Transverse colon (tissue), 4 donors: Measurements from ENCODE around the gene BRCC3. TPM values are rescaled to one million over a fixed set of nuclear protein-coding genes. Genes with fewer than 3 reads are reported as not detected.

Experiments used
- DNase-seq: peaks from one replicate; pipeline ENCODE4 v3.0.0-alpha.2; 2019
- H3K27ac ChIP-seq, 4 donors: fragments of 200-600 bp; sonication (generic); 2 replicates each; pipeline ENCODE4 v1.5.1; 2016 to 2018; ENCODE audit warnings: inconsistent platforms in 4 of 4
- H3K27me3 ChIP-seq: fragments of 200-600 bp; sonication (generic); 2 replicates; pipeline ENCODE4 v1.5.1; 2017; ENCODE audit warnings: inconsistent platforms
- H3K36me3 ChIP-seq, 4 donors: fragments of 200-600 bp; sonication (generic); 2 replicates each; pipeline ENCODE4 v1.5.1; 2017 to 2019; ENCODE audit warnings: inconsistent platforms in 4 of 4
- H3K4me1 ChIP-seq, 4 donors: fragments of 200-600 bp; sonication (generic); 2 replicates each; pipeline ENCODE4 v1.5.1; 2017 to 2020; ENCODE audit warnings: inconsistent platforms in 4 of 4
- H3K4me3 ChIP-seq, 4 donors: fragments of 200-600 bp; sonication (generic); 1 replicate in 1 of 4; 2 replicates in 3 of 4; pipeline versions ENCODE4 v1.5.1 to v1.6.1; 2017 to 2019; ENCODE audit warnings: inconsistent platforms in 4 of 4
- H3K9me3 ChIP-seq, 2 donors: fragments of 200-600 bp; sonication (generic); 2 replicates each; pipeline ENCODE4 v1.5.1; 2017 to 2019; ENCODE audit warnings: inconsistent platforms in 2 of 2
- CTCF ChIP-seq, 5 experiments: fragments of 200-600 bp in 3 of 5; fragments of 450-650 bp in 2 of 5; sonication (generic) in 3 of 5; IDR thresholded peaks; 1 replicate in 2 of 5; 2 replicates in 3 of 5; pipeline ENCODE4 v1.5.1; 2016 to 2017; ENCODE audit warnings: antibody characterized with exemption in 5 of 5, inconsistent platforms in 3 of 5, mild to moderate bottlenecking in 2 of 5, moderate library complexity in 1 of 5
- EP300 ChIP-seq: sonication (generic); formaldehyde crosslinking; IDR thresholded peaks from one replicate; pipeline ENCODE4 v1.6.1; 2017; ENCODE audit warnings: antibody characterized with exemption, low read depth
- POLR2A ChIP-seq: fragments of 450-650 bp; IDR thresholded peaks from one replicate; pipeline ENCODE4 v1.6.1; 2016; ENCODE audit warnings: antibody characterized with exemption, mild to moderate bottlenecking, moderate library complexity
- POLR2AphosphoS5 ChIP-seq, 3 donors: sonication (generic); formaldehyde crosslinking; IDR thresholded peaks; one replicate each; pipeline ENCODE4 v1.6.1; 2016; ENCODE audit warnings: antibody characterized with exemption in 3 of 3
- WGBS, 2 donors: methylation state at CpG; one replicate each; pipeline ENCODE4 v1.1.5; 2018; ENCODE audit warnings: low coverage in 1 of 2; 5-methylcytosine and 5-hydroxymethylcytosine counted together
- in situ Hi-C, 4 donors: fragments of 200-750 bp; cut with MboI; loops; one replicate each; pipeline versions ENCODE4 v1.15.0 to v1.15.1; 2017; ENCODE audit warnings: low sequenced_read_pairs in 3 of 4, low pct_ligation_motif_present in 1 of 4, low pct_unique_long_range_greater_than_20kb in 1 of 4
- intact Hi-C: fragments of 100-400 bp; cut with DNase I; formaldehyde crosslinking; loops from one replicate; pipeline ENCODE4 v1.15.1; 2023; ENCODE audit warnings: low total_unique reads
- total RNA-seq, 4 donors: library from RNA; depleted of rRNA; stranded (reverse); fragments of >200 nt; gene quantifications; one replicate each; pipeline ENCODE4 v1.1.0, GENCODE V29; 2016

The BRCC3 gene
- total RNA-seq, 4 donors from 2014 or later: 17.3 to 34.2 (median 19.1) TPM

GRCh38 chrX:155094468-155095061, 23.3 kb downstream of the BRCC3 start:
- Histone ChIP-seq H3K27me3 (no peaks in the 10 kb centered on the region), H3K36me3 (no peaks in the 10 kb centered on the region), H3K4me3 (no peak overlapping the region), H3K9me3 (no peaks in the 10 kb centered on the region), H3K27ac (no peak overlapping the region), H3K4me1 (no peaks in the 10 kb centered on the region)
- in situ Hi-C loops (loop anchor here in 2 of 4 donors (10.0 to 25.0 kb wide), 2 partner anchors 107 to 730 kb away; no protein-coding TSS in a partner anchor), intact Hi-C loops (no loop called here)
- peak; percentile 32 to 58 (median 47) for TF ChIP-seq CTCF (IDR thresholded peaks at IDR 0.05)
- TF ChIP-seq POLR2AphosphoS5 (IDR thresholded peaks at IDR 0.05): no peak
- 56% methylated on average over 4 of the region's 4 CpGs; no CpG with 5 or more reads in 1 of the 2 donors for WGBS, 2 donors
- no peak for DNase-seq

GRCh38 chrX:155105919-155106318, 34.6 kb downstream of the BRCC3 start:
- Histone ChIP-seq H3K27me3 (no peaks in the 10 kb centered on the region), H3K4me1 (no peaks in the 10 kb centered on the region), H3K4me3 (no peak overlapping the region), H3K9me3 (no peaks in the 10 kb centered on the region), H3K27ac (no peak overlapping the region), H3K36me3 (no peaks in the 10 kb centered on the region)
- intact Hi-C loops (no loop called here), in situ Hi-C loops (no loop called here)
- no peak for DNase-seq
- TF ChIP-seq POLR2A (no peak), POLR2AphosphoS5 (IDR thresholded peaks at IDR 0.05) (no peak), CTCF (IDR thresholded peaks at IDR 0.05) (no peak), EP300 (no peak)
- 77% methylated on average over 2 of the region's 2 CpGs; no CpG with 5 or more reads in 1 of the 2 donors for WGBS, 2 donors

- Histone ChIP-seq H3K4me3 (no peak overlapping the region), H3K9me3 (no peaks in the 10 kb centered on the region), H3K4me1 (no peaks in the 10 kb centered on the region), H3K27me3 (no peaks in the 10 kb centered on the region), H3K36me3 (no peaks in the 10 kb centered on the region), H3K27ac (no peak overlapping the region)
- intact Hi-C loops: no loop called here
- DNase-seq: no peak
- TF ChIP-seq POLR2A: no peak
- TF ChIP-seq POLR2AphosphoS5 (IDR thresholded peaks at IDR 0.05): no peak
- no peak for TF ChIP-seq CTCF (IDR thresholded peaks at IDR 0.05)
- TF ChIP-seq EP300: no peak
- in situ Hi-C loops: no loop called here
These were observed 37.1 kb downstream of the BRCC3 start for GRCh38 chrX:155108427-155108826.

- Histone ChIP-seq H3K27me3 (no peaks in the 10 kb centered on the region), H3K4me1 (no peaks in the 10 kb centered on the region), H3K4me3 (no peak overlapping the region), H3K27ac (no peak overlapping the region), H3K36me3 (no peaks in the 10 kb centered on the region), H3K9me3 (no peaks in the 10 kb centered on the region)
- TF ChIP-seq POLR2A (no peak), POLR2AphosphoS5 (IDR thresholded peaks at IDR 0.05) (no peak), CTCF (IDR thresholded peaks at IDR 0.05) (no peak), EP300 (no peak)
- WGBS, 2 donors: 83% methylated on average over 3 of the region's 3 CpGs; no CpG with 5 or more reads in 1 of the 2 donors
- intact Hi-C loops (no loop called here), in situ Hi-C loops (no loop called here)
- no peak for DNase-seq
These were observed 40.9 kb downstream of the BRCC3 start for GRCh38 chrX:155112171-155112570.
